NCI-H128 (cell line): ENCODE data around the gene HNRNPM.

Experiments
- DNase-seq: peaks from one replicate; lab custom pipeline; 2025; ENCODE audit not compliant: unreplicated experiment; lab: John Stamatoyannopoulos, UW

HNRNPM gene

DNA sequence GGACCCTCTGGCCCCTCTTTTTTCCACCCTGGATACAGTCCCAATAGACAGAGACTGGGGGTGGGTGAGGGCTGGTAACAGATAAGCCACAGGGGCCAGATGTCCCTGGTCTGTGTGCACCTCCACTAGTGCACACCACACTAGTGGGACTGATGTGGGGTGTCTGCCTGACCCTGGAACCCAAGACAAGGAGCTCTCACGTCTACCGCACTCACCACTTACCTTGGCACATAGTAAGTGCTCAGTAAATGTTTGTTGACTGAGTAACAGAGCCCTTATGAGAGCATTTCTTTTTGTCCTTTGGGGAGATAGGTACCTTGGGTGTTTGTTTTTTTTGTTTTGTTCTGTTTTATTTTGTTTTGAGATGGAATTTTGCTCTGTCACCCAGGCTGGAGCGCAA is 92.3 kb downstream of the HNRNPM start:
- DNase-seq: no peak
